K562 (cell line): ENCODE data around the gene SRRT. TPM values are rescaled to one million over a fixed set of nuclear protein-coding genes. Genes with fewer than 3 reads are reported as not detected.
A peak's percentile ranks its signal among the peaks of the same experiment; 100 is the strongest.

Source experiments
- ATF1 ChIP-seq, 2 experiments: fragments of 450-650 bp in 1 of 2; IDR thresholded peaks; 2 replicates each; pipeline ENCODE4 v1.6.1; 2016; ENCODE audit warnings: missing compliant biosample characterization in 1 of 2, missing genetic modification characterization in 1 of 2
- BCOR ChIP-seq: fragments of 450-650 bp; IDR thresholded peaks from 2 replicates; pipeline ENCODE4 v1.6.1; 2016
- HDAC1 ChIP-seq, 2 experiments: fragments of 450-650 bp; IDR thresholded peaks; 2 replicates each; pipeline ENCODE4 v1.6.1; 2016 to 2017; ENCODE audit warnings: inconsistent platforms in 1 of 2, mild to moderate bottlenecking in 1 of 2, moderate library complexity in 1 of 2
- HMGN3 ChIP-seq: IDR thresholded peaks from 2 replicates; pipeline ENCODE4 v1.6.1; 2011; ENCODE audit warnings: borderline replicate concordance, low read depth, mild to moderate bottlenecking, mixed read lengths, low read length; ENCODE audit not compliant: insufficient read length; ENCODE audit errors: extremely low read depth
- IFI16 ChIP-seq: fragments of 250-450 bp; sonication (Bioruptor Pico); IDR thresholded peaks from 2 replicates; pipeline ENCODE4 v2.1.2; 2022; ENCODE audit warnings: mild to moderate bottlenecking, inconsistent platforms
- MEIS2 ChIP-seq: fragments of 450-650 bp; IDR thresholded peaks from 2 replicates; pipeline ENCODE4 v1.6.1; 2014; ENCODE audit warnings: mild to moderate bottlenecking; ENCODE audit not compliant: partially characterized antibody
- NCOA6 ChIP-seq: fragments of 450-650 bp; IDR thresholded peaks from 2 replicates; pipeline ENCODE4 v1.6.1; 2017; ENCODE audit warnings: mild to moderate bottlenecking
- NFXL1 ChIP-seq: fragments of 450-650 bp; formaldehyde crosslinking; IDR thresholded peaks from 2 replicates; pipeline ENCODE4 v1.4.0; 2021; ENCODE audit warnings: mild to moderate bottlenecking
- POLR2B ChIP-seq: fragments of 450-650 bp; IDR thresholded peaks from 2 replicates; pipeline ENCODE4 v1.6.1; 2018; ENCODE audit warnings: low read depth; ENCODE audit not compliant: partially characterized antibody
- PTTG1 ChIP-seq: fragments of 450-650 bp; IDR thresholded peaks from 2 replicates; pipeline ENCODE4 v1.6.1; 2016; ENCODE audit warnings: low read depth, mild to moderate bottlenecking, missing genetic modification characterization, missing compliant biosample characterization
- RBM25 ChIP-seq: fragments of 200-400 bp; formaldehyde crosslinking; IDR thresholded peaks from 2 replicates; pipeline ENCODE4 v1.6.1; 2018; ENCODE audit warnings: low read length, low read depth, moderate library complexity; ENCODE audit not compliant: severe bottlenecking
- RNF2 ChIP-seq: sonication (generic); IDR thresholded peaks from 2 replicates; pipeline ENCODE4 v1.6.1; 2016
- SMAD3 ChIP-seq: fragments of 450-650 bp; formaldehyde crosslinking; conservative IDR thresholded peaks from 2 replicates; pipeline ENCODE4 v1.4.0; 2020; ENCODE audit warnings: mild to moderate bottlenecking
- TOE1 ChIP-seq, 2 experiments: fragments of 450-650 bp in 1 of 2; sonication (generic) in 1 of 2; formaldehyde crosslinking in 1 of 2; IDR thresholded peaks; 2 replicates each; pipeline versions ENCODE4 v1.7.1 to v1.8.0; 2016 to 2022; ENCODE audit warnings: borderline replicate concordance in 2 of 2, mild to moderate bottlenecking in 2 of 2, antibody characterized with exemption in 1 of 2, inconsistent platforms in 1 of 2, low read depth in 1 of 2, missing genetic modification reagents in 1 of 2, moderate library complexity in 1 of 2
- ZFP30 ChIP-seq: fragments of 250-450 bp; sonication (Bioruptor Pico); IDR thresholded peaks from 2 replicates; pipeline ENCODE4 v1.8.0; 2022; ENCODE audit warnings: moderate library complexity, mild to moderate bottlenecking, inconsistent platforms, borderline replicate concordance
- ZKSCAN3 ChIP-seq: fragments of 250-450 bp; sonication (Bioruptor Pico); IDR thresholded peaks from 2 replicates; pipeline ENCODE4 v1.4.0; 2020
- ZNF253 ChIP-seq: fragments of 250-450 bp; sonication (Bioruptor Pico); conservative IDR thresholded peaks from 2 replicates; pipeline ENCODE4 v1.6.1; 2021; ENCODE audit warnings: mild to moderate bottlenecking
- ZNF354B ChIP-seq: fragments of 250-450 bp; sonication (Bioruptor Pico); IDR thresholded peaks from 2 replicates; pipeline ENCODE4 v1.4.0; 2020
- polyA plus RNA-seq, 8 experiments: library from polyadenylated mRNA; depleted of rRNA in 4 of 8; stranded (reverse) in 5 of 8; unstranded in 3 of 8; fragments of >200 nt; fragmentation: Nextera tagmentation in 2 of 8; fragmentation: Illumina TruSeq in 1 of 8; extraction: Ambion mirVana in 2 of 8; extraction: Trizol in 1 of 8; gene quantifications; 2 replicates each; pipeline versions ENCODE4 v1.2.1 to v1.2.3, GENCODE V29; 2011 to 2014; ENCODE audit warnings: inconsistent platforms in 1 of 8, missing spikeins in 1 of 8
- total RNA-seq, 7 experiments: library from RNA; depleted of rRNA in 6 of 7; stranded (reverse); fragments of >200 nt in 6 of 7; fragmentation: Illumina TruSeq in 2 of 7; extraction: Trizol in 2 of 7; gene quantifications; 2 replicates each; pipeline versions ENCODE4 v1.2.1 to v1.2.3, GENCODE V29; 2011 to 2021; ENCODE audit warnings: low replicate concordance in 1 of 7
- TF ChIP-seq, protein P1 (sequence below): fragments of 450-650 bp; conservative IDR thresholded peaks from 2 replicates; pipeline ENCODE4 v1.6.1; 2016; ENCODE audit warnings: missing genetic modification characterization, low read depth, mild to moderate bottlenecking, control low read depth, missing compliant biosample characterization
- TF ChIP-seq, protein P2 (sequence below): fragments of 450-650 bp; IDR thresholded peaks from 2 replicates; pipeline ENCODE4 v1.7.0; 2016; ENCODE audit warnings: borderline replicate concordance
- TF ChIP-seq, protein P3 (sequence below): sonication (generic); formaldehyde crosslinking; IDR thresholded peaks from 2 replicates; pipeline ENCODE4 v1.8.0; 2022; ENCODE audit warnings: mild to moderate bottlenecking, missing genetic modification reagents

Gene SRRT
- total and polyA plus RNA-seq, 9 of the 15 experiments (the other 6 are each of a cell fraction or from before 2014, with no cell fraction given) = 10.3 to 263 (median 84.4) TPM

DNA sequence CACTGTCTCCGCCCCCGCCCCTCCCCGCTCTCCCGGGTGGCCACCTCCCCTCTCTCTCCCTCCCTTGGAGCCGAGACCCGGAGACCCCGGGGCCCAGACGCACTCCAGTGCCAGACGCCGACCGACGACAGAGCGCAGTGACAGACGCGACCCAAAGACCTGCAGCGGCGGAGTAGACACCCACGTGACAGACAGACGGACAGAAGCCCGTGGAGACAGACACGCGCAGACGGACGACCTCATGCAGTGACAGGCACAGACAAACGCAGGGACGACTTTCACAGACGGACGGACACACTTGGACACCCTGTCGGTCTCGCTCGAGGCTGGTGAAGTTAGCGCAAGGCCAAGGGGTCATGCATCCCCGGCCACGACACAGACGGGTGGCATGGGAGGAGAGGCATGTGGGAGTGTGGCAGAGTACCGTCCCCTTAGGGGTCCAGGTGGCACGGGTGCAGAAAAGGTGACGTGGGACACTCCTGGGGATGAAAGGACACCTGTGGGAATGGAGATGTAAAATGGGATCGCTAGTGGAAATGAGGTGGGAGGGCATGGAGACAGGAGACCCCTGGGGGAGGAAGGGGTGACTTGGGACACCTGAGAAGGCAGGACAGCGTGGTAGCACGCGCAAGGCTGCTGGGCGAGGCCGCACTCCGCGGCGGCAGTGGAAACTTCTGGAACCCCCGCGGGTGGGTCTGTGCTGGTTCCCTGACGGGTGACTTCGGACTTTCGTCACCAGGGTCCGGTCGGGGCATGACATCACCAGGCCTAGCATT, 21.2 kb downstream of the SRRT start (continued):
- TF ChIP-seq ZNF253 (CRISPR knock-in tag) (no peak), TOE1 (IDR thresholded peaks at IDR 0.05; ENCODE audit: borderline replicate concordance) (peak; percentile 86), TOE1 (CRISPR knock-in tag; IDR thresholded peaks at IDR 0.05; ENCODE audit: borderline replicate concordance, low read depth) (no peak), HMGN3 (no peak), POLR2B (no peak), MEIS2 (no peak), ZKSCAN3 (CRISPR knock-in tag) (no peak), RNF2 (peak; percentile 59; the same call in 1 of the 2 replicates), SMAD3 (CRISPR knock-in tag) (no peak), IFI16 (CRISPR knock-in tag) (no peak), RBM25 (no peak), NFXL1 (CRISPR knock-in tag) (no peak), ATF1 (CRISPR knock-in tag; IDR thresholded peaks at IDR 0.05) (no peak), ATF1 (tag; IDR thresholded peaks at IDR 0.05) (peak; percentile 77), HDAC1 (IDR thresholded peaks at IDR 0.05) (peak in 1 of 2 experiments; percentile 94; a peak in 2 of 4 replicates), NCOA6 (peak; percentile 86), PTTG1 (tag) (no peak), ZFP30 (CRISPR knock-in tag) (no peak), ZNF354B (no peak), BCOR (peak; percentile 82)
- TF ChIP-seq, protein P1, sequence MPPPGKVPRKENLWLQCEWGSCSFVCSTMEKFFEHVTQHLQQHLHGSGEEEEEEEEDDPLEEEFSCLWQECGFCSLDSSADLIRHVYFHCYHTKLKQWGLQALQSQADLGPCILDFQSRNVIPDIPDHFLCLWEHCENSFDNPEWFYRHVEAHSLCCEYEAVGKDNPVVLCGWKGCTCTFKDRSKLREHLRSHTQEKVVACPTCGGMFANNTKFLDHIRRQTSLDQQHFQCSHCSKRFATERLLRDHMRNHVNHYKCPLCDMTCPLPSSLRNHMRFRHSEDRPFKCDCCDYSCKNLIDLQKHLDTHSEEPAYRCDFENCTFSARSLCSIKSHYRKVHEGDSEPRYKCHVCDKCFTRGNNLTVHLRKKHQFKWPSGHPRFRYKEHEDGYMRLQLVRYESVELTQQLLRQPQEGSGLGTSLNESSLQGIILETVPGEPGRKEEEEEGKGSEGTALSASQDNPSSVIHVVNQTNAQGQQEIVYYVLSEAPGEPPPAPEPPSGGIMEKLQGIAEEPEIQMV = no peak
- TF ChIP-seq, protein P2, sequence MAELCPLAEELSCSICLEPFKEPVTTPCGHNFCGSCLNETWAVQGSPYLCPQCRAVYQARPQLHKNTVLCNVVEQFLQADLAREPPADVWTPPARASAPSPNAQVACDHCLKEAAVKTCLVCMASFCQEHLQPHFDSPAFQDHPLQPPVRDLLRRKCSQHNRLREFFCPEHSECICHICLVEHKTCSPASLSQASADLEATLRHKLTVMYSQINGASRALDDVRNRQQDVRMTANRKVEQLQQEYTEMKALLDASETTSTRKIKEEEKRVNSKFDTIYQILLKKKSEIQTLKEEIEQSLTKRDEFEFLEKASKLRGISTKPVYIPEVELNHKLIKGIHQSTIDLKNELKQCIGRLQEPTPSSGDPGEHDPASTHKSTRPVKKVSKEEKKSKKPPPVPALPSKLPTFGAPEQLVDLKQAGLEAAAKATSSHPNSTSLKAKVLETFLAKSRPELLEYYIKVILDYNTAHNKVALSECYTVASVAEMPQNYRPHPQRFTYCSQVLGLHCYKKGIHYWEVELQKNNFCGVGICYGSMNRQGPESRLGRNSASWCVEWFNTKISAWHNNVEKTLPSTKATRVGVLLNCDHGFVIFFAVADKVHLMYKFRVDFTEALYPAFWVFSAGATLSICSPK = 0 out of 2 replicates have a peak, but pooled peaks have one; percentile 77
- TF ChIP-seq, protein P3, sequence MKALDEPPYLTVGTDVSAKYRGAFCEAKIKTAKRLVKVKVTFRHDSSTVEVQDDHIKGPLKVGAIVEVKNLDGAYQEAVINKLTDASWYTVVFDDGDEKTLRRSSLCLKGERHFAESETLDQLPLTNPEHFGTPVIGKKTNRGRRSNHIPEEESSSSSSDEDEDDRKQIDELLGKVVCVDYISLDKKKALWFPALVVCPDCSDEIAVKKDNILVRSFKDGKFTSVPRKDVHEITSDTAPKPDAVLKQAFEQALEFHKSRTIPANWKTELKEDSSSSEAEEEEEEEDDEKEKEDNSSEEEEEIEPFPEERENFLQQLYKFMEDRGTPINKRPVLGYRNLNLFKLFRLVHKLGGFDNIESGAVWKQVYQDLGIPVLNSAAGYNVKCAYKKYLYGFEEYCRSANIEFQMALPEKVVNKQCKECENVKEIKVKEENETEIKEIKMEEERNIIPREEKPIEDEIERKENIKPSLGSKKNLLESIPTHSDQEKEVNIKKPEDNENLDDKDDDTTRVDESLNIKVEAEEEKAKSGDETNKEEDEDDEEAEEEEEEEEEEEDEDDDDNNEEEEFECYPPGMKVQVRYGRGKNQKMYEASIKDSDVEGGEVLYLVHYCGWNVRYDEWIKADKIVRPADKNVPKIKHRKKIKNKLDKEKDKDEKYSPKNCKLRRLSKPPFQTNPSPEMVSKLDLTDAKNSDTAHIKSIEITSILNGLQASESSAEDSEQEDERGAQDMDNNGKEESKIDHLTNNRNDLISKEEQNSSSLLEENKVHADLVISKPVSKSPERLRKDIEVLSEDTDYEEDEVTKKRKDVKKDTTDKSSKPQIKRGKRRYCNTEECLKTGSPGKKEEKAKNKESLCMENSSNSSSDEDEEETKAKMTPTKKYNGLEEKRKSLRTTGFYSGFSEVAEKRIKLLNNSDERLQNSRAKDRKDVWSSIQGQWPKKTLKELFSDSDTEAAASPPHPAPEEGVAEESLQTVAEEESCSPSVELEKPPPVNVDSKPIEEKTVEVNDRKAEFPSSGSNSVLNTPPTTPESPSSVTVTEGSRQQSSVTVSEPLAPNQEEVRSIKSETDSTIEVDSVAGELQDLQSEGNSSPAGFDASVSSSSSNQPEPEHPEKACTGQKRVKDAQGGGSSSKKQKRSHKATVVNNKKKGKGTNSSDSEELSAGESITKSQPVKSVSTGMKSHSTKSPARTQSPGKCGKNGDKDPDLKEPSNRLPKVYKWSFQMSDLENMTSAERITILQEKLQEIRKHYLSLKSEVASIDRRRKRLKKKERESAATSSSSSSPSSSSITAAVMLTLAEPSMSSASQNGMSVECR (CRISPR knock-in tag) = no peak; the same call in 1 of the 2 replicates
